A549 (cell line): ENCODE measurements around the gene BEND2. TPM values are rescaled to one million over a fixed set of nuclear protein-coding genes. Genes with fewer than 3 reads are reported as not detected.

Experiments
- ATAC-seq, 2 experiments: fragments of 200-7000 bp in 1 of 2; fragments of >200 bp in 1 of 2; cut with Nextera tagmentation in 1 of 2; cut with Tn5 transposase in 1 of 2; 3 replicates each; pipeline versions ENCODE4 v1.8.0 to v1.9.1; 2018 to 2020; ENCODE audit warnings: mild to moderate bottlenecking in 1 of 2, moderate library complexity in 1 of 2
- CTCF ChIA-PET: fragments of 300-600 bp; sonication (Branson Sonifier 250); formaldehyde crosslinking; extraction: SDS; loops from one replicate; lab custom pipeline; 2021; ENCODE audit warnings: antibody characterized with exemption, inconsistent platforms; lab: Yijun Ruan, JAX
- POLR2A ChIA-PET: fragments of 350-600 bp; formaldehyde crosslinking; extraction: SDS; loops from one replicate; lab custom pipeline; 2021; ENCODE audit warnings: antibody characterized with exemption, inconsistent platforms; lab: Yijun Ruan, JAX
- DNase-seq, 2 experiments: peaks; one replicate each; pipeline versions ENCODE4 v3.0.0 to v3.0.0-alpha.2; 2011 to 2016; ENCODE audit warnings: low read depth in 1 of 2, low spot score in 1 of 2
- FAIRE-seq: peaks from 2 replicates; lab custom pipeline; 2011; peaks lifted over from hg19 to GRCh38; lab: Jason Lieb, UNC
- H3K27ac ChIP-seq, 2 experiments: fragments of >200 bp; sonication (Bioruptor Twin); formaldehyde crosslinking; 3 replicates each; pipeline ENCODE4 v1.5.1; 2016 to 2017
- H3K4me1 ChIP-seq: fragments of >200 bp; sonication (Bioruptor Twin); formaldehyde crosslinking; 3 replicates; pipeline ENCODE4 v1.6.1; 2016
- H3K4me2 ChIP-seq: fragments of >200 bp; sonication (Bioruptor Twin); formaldehyde crosslinking; 3 replicates; pipeline ENCODE4 v1.6.1; 2016
- H3K4me3 ChIP-seq: fragments of >200 bp; sonication (Bioruptor Twin); formaldehyde crosslinking; 3 replicates; pipeline ENCODE4 v1.5.1; 2016
- H3K9me3 ChIP-seq: fragments of >200 bp; sonication (Bioruptor Twin); formaldehyde crosslinking; 3 replicates; pipeline ENCODE4 v1.6.1; 2016
- CBX2 ChIP-seq: fragments of 200-600 bp; sonication (generic); IDR thresholded peaks from 2 replicates; pipeline ENCODE4 v1.6.1; 2016; ENCODE audit warnings: low read depth, mild to moderate bottlenecking, borderline replicate concordance
- CHD4 ChIP-seq: fragments of 200-600 bp; sonication (generic); IDR thresholded peaks from 2 replicates; pipeline ENCODE4 v1.6.1; 2016; ENCODE audit warnings: antibody characterized with exemption, mild to moderate bottlenecking, borderline replicate concordance
- EHMT2 ChIP-seq: fragments of 200-600 bp; sonication (generic); IDR thresholded peaks from 2 replicates; pipeline ENCODE4 v1.6.1; 2016; ENCODE audit warnings: antibody characterized with exemption, low read depth, mild to moderate bottlenecking, moderate library complexity
- EP300 ChIP-seq, 2 experiments: fragments of >200 bp; sonication (Bioruptor Twin); formaldehyde crosslinking; IDR thresholded peaks; 2 replicates in 1 of 2; 3 replicates in 1 of 2; pipeline ENCODE4 v1.6.1; 2016 to 2017
- ESRRA ChIP-seq: fragments of 150-350 bp; IDR thresholded peaks from 2 replicates; pipeline ENCODE4 v1.6.1; 2014; ENCODE audit warnings: mild to moderate bottlenecking, low read length, borderline replicate concordance
- GATA3 ChIP-seq: IDR thresholded peaks from 2 replicates; pipeline ENCODE4 v1.6.1; 2012; ENCODE audit warnings: borderline replicate concordance
- HDAC2 ChIP-seq: fragments of 200-600 bp; sonication (generic); IDR thresholded peaks from 2 replicates; pipeline ENCODE4 v1.6.1; 2016
- HMGXB4 ChIP-seq: fragments of 250-450 bp; sonication (Bioruptor Pico); IDR thresholded peaks from 2 replicates; pipeline ENCODE4 v1.5.0; 2021; ENCODE audit warnings: mild to moderate bottlenecking, moderate library complexity, borderline replicate concordance
- HOXA7 ChIP-seq: fragments of 250-450 bp; sonication (Bioruptor Pico); IDR thresholded peaks from 2 replicates; pipeline ENCODE4 v1.5.0; 2020; ENCODE audit warnings: mild to moderate bottlenecking, moderate library complexity
- HOXB5 ChIP-seq: fragments of 250-450 bp; sonication (Bioruptor Pico); IDR thresholded peaks from 2 replicates; pipeline ENCODE4 v1.5.0; 2020; ENCODE audit warnings: mild to moderate bottlenecking, moderate library complexity
- KDM5A ChIP-seq: fragments of 200-600 bp; sonication (generic); IDR thresholded peaks from 2 replicates; pipeline ENCODE4 v1.6.1; 2016; ENCODE audit warnings: antibody characterized with exemption, mild to moderate bottlenecking
- MAFK ChIP-seq: fragments of 450-650 bp; IDR thresholded peaks from 2 replicates; pipeline ENCODE4 v1.6.1; 2014; ENCODE audit not compliant: partially characterized antibody
- MYC ChIP-seq: IDR thresholded peaks from 2 replicates; pipeline ENCODE4 v1.6.1; 2012; ENCODE audit warnings: mild to moderate bottlenecking, inconsistent platforms, low read length, improper control_type of control experiment, borderline replicate concordance
- NFE2L2 ChIP-seq: fragments of 150-350 bp; conservative IDR thresholded peaks from 2 replicates; pipeline ENCODE4 v1.6.1; 2014; ENCODE audit warnings: low read length
- NPAS2 ChIP-seq: fragments of 250-450 bp; sonication (Bioruptor Pico); IDR thresholded peaks from 2 replicates; pipeline ENCODE4 v1.8.0; 2022; ENCODE audit warnings: mild to moderate bottlenecking, moderate library complexity, borderline replicate concordance
- PHF8 ChIP-seq: fragments of 200-600 bp; sonication (generic); IDR thresholded peaks from 2 replicates; pipeline ENCODE4 v1.6.1; 2016; ENCODE audit warnings: low read depth, mild to moderate bottlenecking, antibody characterized with exemption, moderate library complexity, borderline replicate concordance
- POLR2A ChIP-seq: IDR thresholded peaks from 2 replicates; pipeline ENCODE4 v1.6.1; 2012; ENCODE audit warnings: mild to moderate bottlenecking, low read length
- POLR2AphosphoS2 ChIP-seq: conservative IDR thresholded peaks from 2 replicates; pipeline ENCODE4 v1.6.1; 2012; ENCODE audit warnings: low read length, improper control_type of control experiment, inconsistent platforms
- RAD21 ChIP-seq, 2 experiments: fragments of >200 bp in 1 of 2; sonication (Bioruptor Twin) in 1 of 2; formaldehyde crosslinking in 1 of 2; IDR thresholded peaks in 1 of 2; conservative IDR thresholded peaks in 1 of 2; 2 replicates in 1 of 2; 3 replicates in 1 of 2; pipeline ENCODE4 v1.6.1; 2012 to 2018; ENCODE audit warnings: inconsistent platforms in 1 of 2
- SMC3 ChIP-seq: fragments of >200 bp; sonication (Bioruptor Twin); formaldehyde crosslinking; IDR thresholded peaks from 3 replicates; pipeline ENCODE4 v1.6.1; 2018; ENCODE audit warnings: inconsistent platforms
- TP53 ChIP-seq: fragments of 250-450 bp; sonication (Bioruptor Pico); IDR thresholded peaks from 2 replicates; pipeline ENCODE4 v1.5.0; 2021; ENCODE audit warnings: mild to moderate bottlenecking, moderate library complexity
- ZFP36 ChIP-seq: fragments of 450-650 bp; IDR thresholded peaks from 2 replicates; pipeline ENCODE4 v1.6.1; 2014; ENCODE audit warnings: borderline replicate concordance; ENCODE audit not compliant: partially characterized antibody
- ZNF302 ChIP-seq: fragments of 250-450 bp; sonication (Bioruptor Pico); IDR thresholded peaks from 2 replicates; pipeline ENCODE4 v1.9.0; 2021; ENCODE audit warnings: inconsistent platforms, mild to moderate bottlenecking, moderate library complexity
- WGBS: methylation state at CpG from one replicate; pipeline ENCODE4 v1.1.6; 2017; ENCODE audit errors: missing lambda C conversion rate; 5-methylcytosine and 5-hydroxymethylcytosine counted together
- polyA minus RNA-seq: library from RNA; depleted of rRNA, polyadenylated mRNA; stranded (reverse); fragments of >200 nt; gene quantifications from 2 replicates; pipeline ENCODE4 v1.2.3, GENCODE V29; 2011; rRNA and poly(A)+ RNA removed
- polyA plus RNA-seq, 4 experiments: library from polyadenylated mRNA; depleted of rRNA in 3 of 4; stranded (reverse); fragments of >200 nt; fragmentation: RNase III in 1 of 4; extraction: RNeasy Plus Mini Kit Qiagen cat#74134 plus additional on column Dnase treatment in 1 of 4; gene quantifications; 2 replicates in 3 of 4; 3 replicates in 1 of 4; pipeline ENCODE4 v1.2.3, GENCODE V29; 2011 to 2017
- TF ChIP-seq, protein P1 (sequence below): IDR thresholded peaks from 2 replicates; pipeline ENCODE4 v1.6.1; 2012
- TF ChIP-seq, protein P2 (sequence below): fragments of 250-450 bp; sonication (Bioruptor Pico); IDR thresholded peaks from 2 replicates; pipeline ENCODE4 v1.5.0; 2020; ENCODE audit warnings: low read depth, mild to moderate bottlenecking, moderate library complexity
- TF ChIP-seq, protein P3 (sequence below): fragments of 150-350 bp; IDR thresholded peaks from 2 replicates; pipeline ENCODE4 v1.6.1; 2014; ENCODE audit warnings: low read depth, mild to moderate bottlenecking, low read length
- TF ChIP-seq, protein P4 (sequence below): fragments of >200 bp; sonication (Bioruptor Twin); formaldehyde crosslinking; IDR thresholded peaks from 3 replicates; pipeline ENCODE4 v1.6.1; 2016
- TF ChIP-seq, protein P5 (sequence below): IDR thresholded peaks from 2 replicates; pipeline ENCODE4 v1.6.1; 2012

Gene BEND2
- polyA plus RNA-seq (2011; rRNA removed) (not detected in 2 replicates), polyA plus RNA-seq (2017; fragmentation: RNase III; extraction: RNeasy Plus Mini Kit Qiagen cat#74134 plus additional on column Dnase treatment) (not detected in 3 replicates), polyA minus RNA-seq (0.17 TPM in 1 of 2 replicates, not detected in the other)
- polyA plus RNA-seq (2012; cell fraction: cytosol; rRNA removed), result not detected in 2 replicates
- polyA plus RNA-seq (2012; cell fraction: nucleus; rRNA removed), result not detected in 2 replicates

DNA sequence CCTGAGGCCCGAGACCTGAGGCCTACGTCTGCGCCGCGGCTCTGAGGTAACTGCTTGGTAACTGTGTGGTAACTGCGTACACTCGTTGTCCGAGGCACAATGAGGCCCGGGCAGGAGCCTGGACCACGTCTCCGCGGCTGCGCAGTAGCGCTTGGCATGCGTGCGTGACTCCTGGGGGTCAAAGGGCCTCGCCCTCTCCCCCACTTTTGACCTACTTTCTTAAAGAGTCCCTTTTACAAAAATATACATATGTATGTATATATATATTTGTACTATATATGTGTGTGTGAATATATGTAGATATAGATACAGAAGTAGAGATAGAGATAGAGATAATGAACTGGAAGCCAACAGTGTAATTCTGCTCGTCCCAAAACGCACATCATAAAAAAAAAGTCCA, at the start of gene BEND2:
Gene BEND2, minus strand, starts transcription at position 101 of the 400 bp plus-strand sequence. CDS start 136 bp downstream, outside the sequence.
- 80% methylated on average over 18 of the region's 19 CpGs for WGBS
- no peak within 1 kb of the TSS for H3K27ac ChIP-seq
- ATAC-seq, result no peak
- no peak for TF ChIP-seq MAFK
- TF ChIP-seq, protein P1, sequence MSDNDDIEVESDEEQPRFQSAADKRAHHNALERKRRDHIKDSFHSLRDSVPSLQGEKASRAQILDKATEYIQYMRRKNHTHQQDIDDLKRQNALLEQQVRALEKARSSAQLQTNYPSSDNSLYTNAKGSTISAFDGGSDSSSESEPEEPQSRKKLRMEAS, result no peak
- no peak for TF ChIP-seq MYC
- no peak for TF ChIP-seq HMGXB4 (CRISPR knock-in tag)
- no peak for TF ChIP-seq CHD4
- TF ChIP-seq ZFP36, result no peak
- TF ChIP-seq CBX2, result no peak
- no peak for TF ChIP-seq POLR2A
- TF ChIP-seq TP53 (CRISPR knock-in tag), result no peak
- no peak for TF ChIP-seq SMC3
- TF ChIP-seq EP300 (IDR thresholded peaks at IDR 0.05), result no peak
- TF ChIP-seq GATA3, result no peak
- no peak for TF ChIP-seq POLR2AphosphoS2
- TF ChIP-seq, protein P2, sequence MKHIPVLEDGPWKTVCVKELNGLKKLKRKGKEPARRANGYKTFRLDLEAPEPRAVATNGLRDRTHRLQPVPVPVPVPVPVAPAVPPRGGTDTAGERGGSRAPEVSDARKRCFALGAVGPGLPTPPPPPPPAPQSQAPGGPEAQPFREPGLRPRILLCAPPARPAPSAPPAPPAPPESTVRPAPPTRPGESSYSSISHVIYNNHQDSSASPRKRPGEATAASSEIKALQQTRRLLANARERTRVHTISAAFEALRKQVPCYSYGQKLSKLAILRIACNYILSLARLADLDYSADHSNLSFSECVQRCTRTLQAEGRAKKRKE (CRISPR knock-in tag), result no peak
- TF ChIP-seq, protein P3, sequence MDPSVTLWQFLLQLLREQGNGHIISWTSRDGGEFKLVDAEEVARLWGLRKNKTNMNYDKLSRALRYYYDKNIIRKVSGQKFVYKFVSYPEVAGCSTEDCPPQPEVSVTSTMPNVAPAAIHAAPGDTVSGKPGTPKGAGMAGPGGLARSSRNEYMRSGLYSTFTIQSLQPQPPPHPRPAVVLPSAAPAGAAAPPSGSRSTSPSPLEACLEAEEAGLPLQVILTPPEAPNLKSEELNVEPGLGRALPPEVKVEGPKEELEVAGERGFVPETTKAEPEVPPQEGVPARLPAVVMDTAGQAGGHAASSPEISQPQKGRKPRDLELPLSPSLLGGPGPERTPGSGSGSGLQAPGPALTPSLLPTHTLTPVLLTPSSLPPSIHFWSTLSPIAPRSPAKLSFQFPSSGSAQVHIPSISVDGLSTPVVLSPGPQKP, result no peak
- TF ChIP-seq, protein P4, sequence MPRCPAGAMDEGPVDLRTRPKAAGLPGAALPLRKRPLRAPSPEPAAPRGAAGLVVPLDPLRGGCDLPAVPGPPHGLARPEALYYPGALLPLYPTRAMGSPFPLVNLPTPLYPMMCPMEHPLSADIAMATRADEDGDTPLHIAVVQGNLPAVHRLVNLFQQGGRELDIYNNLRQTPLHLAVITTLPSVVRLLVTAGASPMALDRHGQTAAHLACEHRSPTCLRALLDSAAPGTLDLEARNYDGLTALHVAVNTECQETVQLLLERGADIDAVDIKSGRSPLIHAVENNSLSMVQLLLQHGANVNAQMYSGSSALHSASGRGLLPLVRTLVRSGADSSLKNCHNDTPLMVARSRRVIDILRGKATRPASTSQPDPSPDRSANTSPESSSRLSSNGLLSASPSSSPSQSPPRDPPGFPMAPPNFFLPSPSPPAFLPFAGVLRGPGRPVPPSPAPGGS, result no peak
- no peak for TF ChIP-seq EHMT2
- no peak for TF ChIP-seq ZNF302 (CRISPR knock-in tag)
- CTCF ChIA-PET, result no interaction called here
- FAIRE-seq, result no peak
- no peak within 1 kb of the TSS for H3K4me3 ChIP-seq
- no peak for DNase-seq
- POLR2A ChIA-PET, result no interaction called here
- no peaks in the 10 kb centered on the region for H3K9me3 ChIP-seq
- H3K4me1 ChIP-seq, result no peaks in the 10 kb centered on the region
- H3K4me2 ChIP-seq, result no peak within 1 kb of the TSS

DNA sequence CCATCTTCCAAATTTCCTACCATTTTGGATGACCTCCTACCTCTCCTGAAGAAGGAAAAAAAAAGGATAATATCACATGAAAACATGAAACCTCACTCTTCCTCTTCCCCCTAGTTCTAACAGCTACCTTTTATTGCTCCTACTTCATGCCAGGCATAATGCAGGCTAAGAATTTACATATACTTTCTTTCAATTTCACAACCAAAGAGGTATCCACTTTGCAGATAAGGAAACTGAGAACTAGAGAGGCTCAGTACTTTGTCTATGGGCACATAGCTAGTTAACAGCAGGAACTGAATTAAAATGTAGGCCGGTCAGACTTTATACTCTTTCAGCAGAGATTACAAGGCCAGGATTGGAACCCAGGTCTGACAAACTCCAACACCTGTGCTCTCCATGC, 34.4 kb upstream of the BEND2 start:
- H3K4me1 ChIP-seq, result 0 out of 3 replicates have a peak, but pooled peaks cover 3% of the 10 kb centered on the region
- H3K4me3 ChIP-seq, result no peak overlapping the region
- no peaks in the 10 kb centered on the region for H3K9me3 ChIP-seq
- H3K27ac ChIP-seq, result no peak overlapping the region
- H3K4me2 ChIP-seq, result no peak overlapping the region
- ChIA-PET POLR2A (no interaction called here), CTCF (interaction anchor here (0.6 kb wide), 1 partner anchor 116 kb away, joined by 3 read pairs; no protein-coding TSS in a partner anchor)
- no peak for FAIRE-seq
- DNase-seq, result no peak
- 95% methylated on average over 1 of the region's 1 CpG for WGBS
- ATAC-seq, result no peak
- TF ChIP-seq, protein P5, sequence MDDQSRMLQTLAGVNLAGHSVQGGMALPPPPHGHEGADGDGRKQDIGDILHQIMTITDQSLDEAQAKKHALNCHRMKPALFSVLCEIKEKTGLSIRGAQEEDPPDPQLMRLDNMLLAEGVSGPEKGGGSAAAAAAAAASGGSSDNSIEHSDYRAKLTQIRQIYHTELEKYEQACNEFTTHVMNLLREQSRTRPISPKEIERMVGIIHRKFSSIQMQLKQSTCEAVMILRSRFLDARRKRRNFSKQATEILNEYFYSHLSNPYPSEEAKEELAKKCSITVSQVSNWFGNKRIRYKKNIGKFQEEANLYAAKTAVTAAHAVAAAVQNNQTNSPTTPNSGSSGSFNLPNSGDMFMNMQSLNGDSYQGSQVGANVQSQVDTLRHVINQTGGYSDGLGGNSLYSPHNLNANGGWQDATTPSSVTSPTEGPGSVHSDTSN, result no peak
- TF ChIP-seq HOXB5 (CRISPR knock-in tag), result no peak
- TF ChIP-seq HOXA7 (CRISPR knock-in tag), result no peak
- TF ChIP-seq CHD4, result no peak
- TF ChIP-seq MAFK, result no peak
- no peak for TF ChIP-seq KDM5A
- no peak for TF ChIP-seq RAD21 (conservative IDR thresholded peaks at IDR 0.05 in 1 of 2, IDR thresholded peaks at IDR 0.05 in 1 of 2)
- TF ChIP-seq ESRRA, result no peak
- TF ChIP-seq, protein P1, result no peak
- no peak for TF ChIP-seq NPAS2 (CRISPR knock-in tag)
- TF ChIP-seq NFE2L2, result no peak
- no peak for TF ChIP-seq HDAC2
- TF ChIP-seq HMGXB4 (CRISPR knock-in tag), result no peak
- TF ChIP-seq PHF8, result no peak
